Measurements from ENCODE around the gene TMCC1.
"Not testable (repeated sequence)": the region's sequence is repeated elsewhere in the genome, so short reads cannot be mapped to it uniquely, and the experiment has no call there.

The TMCC1 gene

DNA sequence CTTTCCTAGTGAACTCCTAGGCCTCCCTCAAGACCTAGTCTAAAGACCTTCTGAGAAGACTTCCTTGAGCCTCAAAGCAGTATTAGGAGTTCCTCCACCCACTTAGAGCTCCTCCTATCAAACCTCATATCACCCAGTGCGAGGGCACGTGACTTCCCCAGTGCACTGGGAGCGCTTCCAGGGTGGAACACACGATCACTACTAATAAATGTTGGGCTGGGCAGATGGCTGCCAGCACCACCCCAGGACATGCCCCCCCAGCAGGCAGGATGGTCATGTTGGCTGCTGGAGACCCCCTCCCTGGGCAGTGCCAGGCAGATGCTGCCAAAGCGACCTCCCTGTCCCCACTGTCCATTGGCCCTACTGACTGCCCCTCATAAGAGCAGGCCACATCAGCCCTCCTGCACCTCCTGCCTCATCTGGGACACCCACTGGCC lies 278.6 kb downstream of the TMCC1 start:
- DNase-seq (ENCODE audit: low read depth), result no peak
- H3K4me3 ChIP-seq (ENCODE audit: low read depth, low read length), result no peak overlapping the region
- TF ChIP-seq, protein P1, sequence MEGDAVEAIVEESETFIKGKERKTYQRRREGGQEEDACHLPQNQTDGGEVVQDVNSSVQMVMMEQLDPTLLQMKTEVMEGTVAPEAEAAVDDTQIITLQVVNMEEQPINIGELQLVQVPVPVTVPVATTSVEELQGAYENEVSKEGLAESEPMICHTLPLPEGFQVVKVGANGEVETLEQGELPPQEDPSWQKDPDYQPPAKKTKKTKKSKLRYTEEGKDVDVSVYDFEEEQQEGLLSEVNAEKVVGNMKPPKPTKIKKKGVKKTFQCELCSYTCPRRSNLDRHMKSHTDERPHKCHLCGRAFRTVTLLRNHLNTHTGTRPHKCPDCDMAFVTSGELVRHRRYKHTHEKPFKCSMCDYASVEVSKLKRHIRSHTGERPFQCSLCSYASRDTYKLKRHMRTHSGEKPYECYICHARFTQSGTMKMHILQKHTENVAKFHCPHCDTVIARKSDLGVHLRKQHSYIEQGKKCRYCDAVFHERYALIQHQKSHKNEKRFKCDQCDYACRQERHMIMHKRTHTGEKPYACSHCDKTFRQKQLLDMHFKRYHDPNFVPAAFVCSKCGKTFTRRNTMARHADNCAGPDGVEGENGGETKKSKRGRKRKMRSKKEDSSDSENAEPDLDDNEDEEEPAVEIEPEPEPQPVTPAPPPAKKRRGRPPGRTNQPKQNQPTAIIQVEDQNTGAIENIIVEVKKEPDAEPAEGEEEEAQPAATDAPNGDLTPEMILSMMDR (IDR thresholded peaks at IDR 0.05; ENCODE audit: control insufficient read depth, extremely low read depth, insufficient read depth), result no peak

DNA sequence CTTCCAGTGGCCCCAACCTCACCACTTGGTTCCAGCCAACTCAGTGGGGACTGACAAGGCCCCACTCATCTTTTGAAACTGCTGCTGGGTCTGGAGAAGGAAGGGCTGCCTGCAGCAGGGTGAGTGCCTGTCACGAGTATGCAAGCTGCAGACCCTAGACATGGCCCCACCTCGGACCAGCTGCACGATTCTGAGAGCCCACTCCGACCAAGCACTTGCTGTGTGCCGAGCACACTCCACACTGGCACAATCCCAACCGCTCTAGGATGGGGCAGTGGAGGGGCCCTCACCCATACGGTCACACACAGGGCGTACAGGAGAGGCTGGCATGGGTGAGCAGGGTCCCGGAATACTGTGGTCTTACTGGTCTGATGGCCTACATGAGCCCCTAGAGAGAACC lies 279.1 kb downstream of the TMCC1 start:
- DNase-seq (ENCODE audit: low read depth), result no peak
- H3K4me3 ChIP-seq (ENCODE audit: low read depth, low read length), result no peak overlapping the region
- TF ChIP-seq, protein P1 (IDR thresholded peaks at IDR 0.05; ENCODE audit: control insufficient read depth, extremely low read depth, insufficient read depth), result no peak

DNA sequence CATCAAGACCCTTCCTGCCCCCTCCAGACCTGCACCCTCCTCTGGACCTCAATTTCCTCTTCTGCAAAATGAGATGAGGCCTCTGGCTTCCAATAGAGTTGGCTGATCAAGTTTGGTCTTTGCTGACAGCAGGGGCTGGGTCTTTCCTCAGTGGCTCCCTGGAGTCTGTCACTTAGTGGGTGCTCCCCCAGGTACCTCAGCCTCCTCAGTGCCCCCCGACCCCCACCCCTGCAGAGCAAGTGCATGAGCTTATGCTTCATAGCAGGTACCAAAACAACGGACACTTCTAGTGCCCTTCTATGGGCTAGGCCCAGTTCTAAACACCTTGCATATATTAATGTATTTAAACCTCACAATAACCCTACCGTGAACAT lies 280.2 kb downstream of the TMCC1 start:
- TF ChIP-seq, protein P1 (IDR thresholded peaks at IDR 0.05; ENCODE audit: control insufficient read depth, extremely low read depth, insufficient read depth), result no peak
- no peak overlapping the region for H3K4me3 ChIP-seq (ENCODE audit: low read depth, low read length)
- DNase-seq (ENCODE audit: low read depth), result no peak

DNA sequence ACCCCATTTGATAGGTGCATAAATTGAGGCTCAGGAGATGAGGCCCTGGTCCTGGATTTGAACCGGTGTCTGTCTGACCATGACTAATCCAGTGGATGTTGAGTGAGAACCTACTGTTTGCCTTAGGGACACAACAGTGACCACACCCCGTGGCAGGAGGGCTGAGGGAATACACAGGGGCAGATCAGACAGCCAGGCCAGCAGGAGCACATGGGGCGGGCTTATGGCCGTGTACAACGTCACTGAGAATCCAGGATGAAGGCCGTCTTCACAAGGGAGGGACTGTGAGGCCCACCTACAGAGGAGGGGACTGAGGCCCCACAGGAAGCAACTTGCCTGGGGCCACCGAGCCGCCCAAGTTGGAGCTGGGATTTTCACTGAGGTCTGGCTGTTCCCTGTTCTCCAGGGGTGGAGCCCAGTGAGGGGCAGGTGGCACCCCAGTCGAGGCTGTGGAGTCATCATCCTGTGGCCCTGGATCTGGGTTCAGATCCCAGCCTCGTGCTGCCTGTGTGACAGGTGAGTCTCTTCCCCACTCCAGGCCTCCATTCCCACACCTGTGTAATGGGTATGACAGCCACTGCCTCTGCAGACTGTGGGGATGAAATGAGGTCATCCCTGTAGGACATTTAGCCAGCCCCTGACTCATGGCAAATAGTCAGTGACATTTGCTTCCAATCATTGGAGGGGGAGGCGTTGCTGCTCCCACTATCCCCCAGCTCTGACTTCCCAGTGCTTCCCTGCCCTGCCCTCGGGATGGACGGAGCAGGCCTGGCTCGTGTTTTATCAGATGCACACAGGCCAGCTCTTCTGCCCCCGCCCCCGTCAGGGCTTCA lies 280.8 kb downstream of the TMCC1 start:
- no peak for DNase-seq (ENCODE audit: low read depth)
- TF ChIP-seq, protein P1 (IDR thresholded peaks at IDR 0.05; ENCODE audit: control insufficient read depth, extremely low read depth, insufficient read depth), result no peak
- no peak overlapping the region for H3K4me3 ChIP-seq (ENCODE audit: low read depth, low read length)

DNA sequence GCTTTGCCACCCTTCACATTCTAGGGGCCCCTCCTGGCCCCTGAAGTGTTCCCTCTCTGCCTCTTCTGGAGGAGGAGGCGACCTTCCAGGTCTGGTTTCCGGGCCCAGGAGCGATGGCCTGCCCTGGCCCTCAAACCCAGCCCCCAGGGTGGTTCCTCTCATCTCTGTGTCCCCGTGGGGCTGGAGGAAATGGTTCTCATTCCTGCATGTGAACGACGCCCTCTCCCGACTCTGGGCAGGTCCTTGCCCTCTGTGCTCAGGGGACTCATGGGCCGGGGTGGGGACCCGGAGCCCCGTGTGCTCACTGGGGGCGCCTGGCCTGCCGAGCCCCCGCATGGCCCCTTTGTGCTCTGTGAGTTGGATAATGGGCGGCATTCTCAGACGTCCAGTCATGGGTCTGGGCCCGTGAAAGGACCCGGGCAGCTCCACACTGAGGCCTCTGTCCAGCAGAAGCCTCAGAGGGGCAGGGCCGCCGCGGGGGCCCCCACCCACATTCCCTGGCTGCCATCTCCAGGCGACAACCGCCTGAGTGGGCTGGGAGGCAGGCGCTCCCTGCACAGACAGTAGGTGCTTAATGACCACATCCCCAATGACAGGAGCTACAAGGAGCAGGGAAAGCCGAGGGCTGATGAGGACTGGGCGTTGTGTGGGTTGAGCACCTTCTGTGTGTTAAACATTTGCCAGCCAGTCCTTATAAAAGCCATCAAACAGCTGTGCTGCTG lies 281.5 kb downstream of the TMCC1 start:
- no peak overlapping the region for H3K4me3 ChIP-seq (ENCODE audit: low read depth, low read length)
- TF ChIP-seq, protein P1 (IDR thresholded peaks at IDR 0.05; ENCODE audit: control insufficient read depth, extremely low read depth, insufficient read depth), result no peak
- DNase-seq (ENCODE audit: low read depth), result no peak

DNA sequence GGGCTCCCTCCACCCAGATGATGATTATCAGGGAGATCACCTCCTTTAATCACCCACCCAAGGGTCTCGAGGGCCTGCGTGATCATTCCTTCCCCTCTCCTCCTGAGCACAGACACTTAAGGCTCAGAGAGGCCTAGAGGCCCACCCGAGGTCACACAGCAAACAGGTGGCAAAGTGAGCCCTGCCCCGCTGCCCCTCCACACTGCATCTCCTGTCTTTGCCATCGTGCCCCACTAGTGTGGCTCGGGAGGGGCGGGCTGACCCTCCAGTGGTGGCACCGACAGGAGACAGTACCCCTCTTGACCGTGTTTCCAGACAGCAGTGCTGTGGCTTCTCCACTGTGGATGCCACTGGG lies 282.1 kb downstream of the TMCC1 start:
- H3K4me3 ChIP-seq (ENCODE audit: low read depth, low read length), result no peak overlapping the region
- TF ChIP-seq, protein P1 (IDR thresholded peaks at IDR 0.05; ENCODE audit: control insufficient read depth, extremely low read depth, insufficient read depth), result no peak
- no peak for DNase-seq (ENCODE audit: low read depth)

DNA sequence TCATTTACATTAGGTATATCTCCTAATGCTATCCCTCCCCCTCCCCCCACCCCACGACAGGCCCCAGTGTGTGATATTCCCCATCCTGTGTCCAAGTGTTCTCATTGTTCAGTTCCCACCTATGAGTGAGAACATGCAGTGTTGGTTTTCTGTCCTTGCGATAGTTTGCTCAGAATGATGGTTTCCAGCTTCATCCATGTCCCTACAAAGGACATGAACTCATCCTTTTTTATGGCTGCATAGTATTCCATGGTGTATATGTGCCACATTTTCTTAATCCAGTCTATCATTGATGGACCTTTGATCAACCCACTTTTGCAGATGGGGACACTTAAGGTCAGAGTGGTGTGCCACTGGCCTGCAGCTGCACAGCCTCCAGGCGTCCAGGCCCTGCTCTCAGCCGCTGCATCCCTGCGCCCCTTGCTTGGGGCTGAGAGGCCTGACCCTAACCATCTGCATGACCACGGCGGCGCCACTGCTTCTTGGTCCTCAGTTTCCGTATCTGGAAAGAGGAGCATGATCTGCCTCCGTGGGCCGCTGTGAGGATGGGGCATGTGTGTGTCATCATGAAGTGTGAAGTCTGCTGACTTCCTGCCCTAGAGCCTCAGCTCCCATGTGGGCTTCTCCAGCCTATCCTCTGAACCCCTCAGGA lies 282.6 kb downstream of the TMCC1 start:
- DNase-seq (ENCODE audit: low read depth); H3K4me3 ChIP-seq (ENCODE audit: low read depth, low read length): not testable (repeated sequence)

Data from LNCaP clone FGC (cell line).